HG03565 (cell line): ENCODE results near the gene SLC25A12.
"Not testable (repeated sequence)": the region's sequence is repeated elsewhere in the genome, so short reads cannot be mapped to it uniquely, and the experiment has no call there.

Experiments
- ATAC-seq: cut with Tn5 transposase; IDR thresholded peaks from one replicate; pipeline ENCODE4 v1.9.1; 2021; ENCODE audit warnings: mild to moderate bottlenecking, moderate library complexity; ENCODE audit not compliant: unreplicated experiment

Gene SLC25A12, protein sequence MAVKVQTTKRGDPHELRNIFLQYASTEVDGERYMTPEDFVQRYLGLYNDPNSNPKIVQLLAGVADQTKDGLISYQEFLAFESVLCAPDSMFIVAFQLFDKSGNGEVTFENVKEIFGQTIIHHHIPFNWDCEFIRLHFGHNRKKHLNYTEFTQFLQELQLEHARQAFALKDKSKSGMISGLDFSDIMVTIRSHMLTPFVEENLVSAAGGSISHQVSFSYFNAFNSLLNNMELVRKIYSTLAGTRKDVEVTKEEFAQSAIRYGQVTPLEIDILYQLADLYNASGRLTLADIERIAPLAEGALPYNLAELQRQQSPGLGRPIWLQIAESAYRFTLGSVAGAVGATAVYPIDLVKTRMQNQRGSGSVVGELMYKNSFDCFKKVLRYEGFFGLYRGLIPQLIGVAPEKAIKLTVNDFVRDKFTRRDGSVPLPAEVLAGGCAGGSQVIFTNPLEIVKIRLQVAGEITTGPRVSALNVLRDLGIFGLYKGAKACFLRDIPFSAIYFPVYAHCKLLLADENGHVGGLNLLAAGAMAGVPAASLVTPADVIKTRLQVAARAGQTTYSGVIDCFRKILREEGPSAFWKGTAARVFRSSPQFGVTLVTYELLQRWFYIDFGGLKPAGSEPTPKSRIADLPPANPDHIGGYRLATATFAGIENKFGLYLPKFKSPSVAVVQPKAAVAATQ

DNA sequence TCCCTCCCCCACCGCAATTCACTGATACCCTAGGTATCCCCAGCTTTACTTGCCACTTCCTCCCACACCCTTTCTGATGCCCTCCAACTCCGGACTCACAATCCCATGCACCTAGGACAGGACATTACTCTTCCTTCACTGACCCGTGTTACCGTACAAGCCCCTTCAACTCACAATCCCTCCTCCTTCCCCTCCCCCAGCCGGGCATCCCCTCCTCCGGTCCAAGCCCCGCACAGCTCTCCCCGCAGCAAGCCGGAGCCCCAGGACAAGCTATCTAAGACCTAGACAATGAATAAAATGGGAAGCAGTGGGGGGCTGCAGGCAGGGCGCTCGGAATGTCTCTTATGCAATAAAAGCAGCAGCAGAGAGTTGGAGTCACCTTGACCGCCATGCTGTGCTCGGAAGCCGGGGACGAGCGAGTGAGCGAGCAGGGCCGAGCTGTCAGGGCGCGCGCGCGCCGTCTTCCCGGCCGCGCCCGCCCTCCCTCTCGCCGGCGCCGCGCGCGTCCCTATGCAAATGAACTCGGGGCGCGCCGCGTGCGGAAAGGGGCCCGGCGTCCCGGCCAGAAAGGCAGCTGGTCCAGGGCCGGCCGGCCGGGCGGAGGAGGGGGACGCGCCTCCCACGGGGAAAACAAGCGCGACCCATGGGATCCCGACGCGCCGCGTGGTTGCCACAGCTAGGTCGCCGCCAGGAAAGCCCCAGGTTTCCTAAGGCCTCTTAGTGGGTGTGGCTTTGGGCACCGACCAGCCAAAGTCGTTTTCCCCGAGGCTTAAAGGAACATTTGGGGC, at the start of gene SLC25A12:
Gene SLC25A12, minus strand, starts transcription at position 421 of the 788 bp plus-strand sequence. Its CDS starts 30 bp downstream, at position 391.
- peak; percentile 85 for ATAC-seq

DNA sequence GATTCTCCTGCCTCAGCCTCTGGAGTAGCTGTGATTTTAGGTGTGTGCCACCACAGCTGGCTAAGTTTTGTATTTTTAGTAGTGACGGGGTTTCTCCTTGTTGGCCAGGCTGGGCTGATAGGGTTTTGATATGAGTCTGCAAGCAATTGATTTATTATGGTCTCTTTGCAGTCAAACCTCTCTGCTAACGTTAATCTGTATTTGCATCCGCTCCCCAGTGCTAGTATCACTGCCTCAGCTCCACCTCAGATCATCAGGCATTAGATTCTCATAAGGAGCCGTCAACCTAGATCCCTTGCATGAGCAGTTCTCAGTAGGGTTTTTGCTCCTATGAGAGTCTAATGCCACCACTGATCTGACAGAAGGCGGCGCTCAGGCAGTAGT, 47.3 kb upstream of the SLC25A12 start:
- no peak for ATAC-seq

DNA sequence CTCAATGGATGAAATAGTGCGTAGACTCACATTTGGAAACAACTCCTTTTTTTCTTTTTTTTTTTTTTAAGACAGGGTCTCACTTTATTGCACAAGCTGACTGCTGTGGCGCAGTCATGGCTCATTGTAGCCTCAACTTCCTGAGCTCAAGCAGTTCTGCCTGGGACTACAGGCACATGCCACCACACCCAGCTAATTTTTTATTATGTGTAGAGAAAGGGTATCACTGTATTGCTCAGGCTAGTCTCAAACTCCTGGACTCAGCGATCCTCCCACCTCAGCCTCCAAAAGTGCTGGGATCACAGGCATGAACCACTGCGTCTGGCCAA, 45.7 kb upstream of the SLC25A12 start:
- no peak for ATAC-seq

DNA sequence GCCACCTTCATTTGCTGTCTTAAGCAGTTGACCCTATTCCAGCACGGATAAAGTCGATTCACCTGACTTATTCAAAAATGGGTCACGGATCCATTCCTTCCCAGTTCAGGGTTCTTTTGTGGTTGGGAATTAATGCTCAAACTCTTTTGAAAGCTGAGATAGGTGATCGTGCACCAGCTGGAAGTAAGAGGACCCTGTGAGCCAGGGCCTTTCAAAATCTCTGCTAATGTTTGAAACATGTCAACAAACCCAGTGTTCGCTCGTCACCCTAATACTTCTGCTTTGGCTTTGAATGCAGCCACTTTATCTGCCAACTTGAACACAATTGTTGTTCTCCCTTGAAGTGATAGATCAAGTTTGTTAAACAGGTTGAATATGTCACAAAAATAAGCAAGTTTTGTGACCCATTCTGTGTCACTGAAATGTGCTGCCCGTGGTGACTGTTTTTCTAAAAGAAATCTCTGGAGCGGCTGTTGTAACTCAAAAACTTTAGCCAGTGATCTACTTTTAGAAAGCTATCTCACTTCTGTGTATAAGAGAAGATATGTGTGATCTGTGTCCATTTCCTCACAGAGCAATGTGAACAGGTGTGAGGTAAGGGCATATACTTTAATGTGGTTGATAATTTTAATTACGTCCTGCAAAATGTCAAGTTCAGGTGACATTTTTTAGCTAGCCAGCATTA, 45.2 kb upstream of the SLC25A12 start:
- no peak for ATAC-seq

- ATAC-seq = no peak
Observed at GRCh38 chr2:171930385-171930784, 36.3 kb upstream of the SLC25A12 start.

- ATAC-seq = no peak
Observed at GRCh38 chr2:171924170-171924942, 30.3 kb upstream of the SLC25A12 start.

DNA sequence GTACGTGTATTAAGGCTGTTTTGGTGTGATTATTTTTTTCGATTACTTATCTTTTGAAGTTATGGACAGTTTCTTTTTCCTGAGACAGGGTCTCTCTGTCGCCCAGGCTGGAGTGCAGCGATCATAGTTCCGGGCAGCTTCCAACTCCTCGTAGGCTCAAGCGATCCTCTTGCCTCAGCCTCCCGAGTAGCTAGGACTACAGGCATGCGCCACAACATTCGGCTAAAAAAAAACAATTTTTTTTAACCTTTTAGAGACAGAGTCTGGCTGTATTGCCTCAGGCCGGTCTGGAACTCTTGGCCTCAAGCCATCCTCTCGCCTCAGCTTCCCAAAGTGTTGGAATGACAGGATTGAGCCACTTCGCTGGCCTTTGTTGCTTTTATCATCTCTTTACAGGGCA, 29.2 kb upstream of the SLC25A12 start:
- ATAC-seq = no peak

- ATAC-seq = peak; percentile 95
Observed at GRCh38 chr2:171922230-171923022, 28.4 kb upstream of the SLC25A12 start, which contains the start of gene HAT1. TSS of gene HAT1 (plus strand) at chr2:171922461. CDS start at chr2:171922501, 40 bp downstream.

DNA sequence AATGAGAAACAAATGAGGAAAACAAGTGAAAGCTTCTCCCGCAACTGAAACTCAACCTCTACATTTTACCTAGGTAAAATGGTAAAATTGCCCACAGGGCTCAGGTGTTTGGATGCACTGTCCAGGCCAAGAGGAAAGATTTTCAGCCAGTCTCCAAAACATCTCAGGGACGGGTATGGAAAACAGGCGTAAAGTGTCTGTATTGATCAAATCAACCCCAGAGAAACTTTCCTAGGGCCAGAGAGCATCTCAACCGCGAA, 27.9 kb upstream of the SLC25A12 start:
- ATAC-seq = no peak

DNA sequence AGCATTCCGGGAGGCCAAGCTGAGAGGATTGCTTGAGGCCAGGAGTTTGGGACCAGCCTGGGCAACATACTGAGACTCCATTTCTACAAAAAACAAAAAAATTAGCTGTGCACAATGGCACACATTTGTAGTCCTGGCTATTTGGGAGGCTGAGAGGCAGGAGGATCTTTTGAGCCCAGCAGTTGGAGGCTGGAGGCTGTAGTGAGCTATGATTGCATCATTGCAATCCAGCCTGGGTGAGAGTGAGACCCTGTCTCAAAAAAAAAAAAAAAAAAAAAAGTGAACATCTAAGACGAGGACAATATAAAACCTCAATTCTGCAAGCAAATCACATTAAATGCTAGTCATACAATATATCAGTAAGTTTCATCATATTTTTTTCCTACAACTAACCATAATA, 25.4 kb upstream of the SLC25A12 start:
- ATAC-seq = no peak

- ATAC-seq = no peak
Observed at GRCh38 chr2:171913517-171913916, 19.5 kb upstream of the SLC25A12 start.

DNA sequence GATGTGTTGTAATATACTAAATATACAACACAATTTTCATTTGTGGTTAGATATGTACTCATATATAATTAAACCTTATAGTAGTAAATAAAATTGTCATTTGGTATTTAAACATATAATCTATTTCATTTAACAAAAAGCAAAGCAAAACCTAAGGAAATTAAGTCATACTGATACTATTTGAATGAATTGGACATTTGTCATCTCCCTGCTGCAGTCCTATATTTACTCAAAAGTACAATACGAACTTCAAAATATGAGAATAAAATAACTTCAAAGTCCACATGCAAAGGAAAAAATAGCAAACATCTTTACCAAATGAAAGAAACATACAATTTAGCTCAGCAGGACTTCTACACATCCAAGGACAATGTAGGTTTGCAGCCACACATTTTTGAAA, 16.4 kb upstream of the SLC25A12 start:
- no peak for ATAC-seq

- no peak for ATAC-seq
Observed at GRCh38 chr2:171909266-171909665, 15.2 kb upstream of the SLC25A12 start.

- ATAC-seq = no peak
Observed at GRCh38 chr2:171908235-171908634, 14.2 kb upstream of the SLC25A12 start.

GRCh38 chr2:171902840-171903420, 8.9 kb upstream of the SLC25A12 start:
- no peak for ATAC-seq

DNA sequence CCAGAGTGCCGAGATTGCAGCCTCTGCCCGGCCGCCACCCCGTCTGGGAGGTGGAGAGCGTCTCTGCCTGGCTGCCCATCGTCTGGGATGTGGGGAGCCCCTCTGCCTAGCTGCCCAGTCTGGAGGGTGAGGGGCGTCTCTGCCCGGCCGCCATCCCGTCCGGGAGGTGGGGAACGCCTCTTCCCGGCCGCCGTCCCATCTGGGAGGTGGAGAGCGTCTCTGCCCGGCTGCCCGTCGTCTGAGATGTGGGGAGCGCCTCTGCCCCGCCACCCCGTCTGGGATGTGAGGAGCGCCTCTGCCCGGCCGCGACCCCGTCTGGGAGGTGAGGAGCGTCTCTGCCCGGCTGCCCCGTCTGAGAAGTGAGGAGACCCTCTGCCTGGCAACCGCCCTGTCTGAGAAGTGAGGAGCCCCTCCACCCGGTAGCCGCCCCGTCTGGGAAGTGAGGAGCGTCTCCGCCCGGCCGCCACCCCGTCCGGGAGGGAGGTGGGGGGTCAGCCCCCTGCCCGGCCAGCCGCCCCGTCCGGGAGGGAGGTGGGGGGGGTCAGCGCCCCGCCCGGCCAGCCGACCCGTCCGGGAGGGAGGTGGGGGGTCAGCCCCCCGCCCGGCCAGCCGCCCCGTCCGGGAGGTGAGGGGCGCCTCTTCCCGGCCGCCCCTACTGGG, 5.7 kb upstream of the SLC25A12 start:
- ATAC-seq = not testable (repeated sequence)

- no peak for ATAC-seq
Observed at GRCh38 chr2:171895786-171896185, 1.7 kb upstream of the SLC25A12 start.

- ATAC-seq = no peak
Observed at GRCh38 chr2:171894612-171894947, 536 bp upstream of the SLC25A12 start.
